ENCODE data around the gene SS18L1.

SS18L1 gene

DNA sequence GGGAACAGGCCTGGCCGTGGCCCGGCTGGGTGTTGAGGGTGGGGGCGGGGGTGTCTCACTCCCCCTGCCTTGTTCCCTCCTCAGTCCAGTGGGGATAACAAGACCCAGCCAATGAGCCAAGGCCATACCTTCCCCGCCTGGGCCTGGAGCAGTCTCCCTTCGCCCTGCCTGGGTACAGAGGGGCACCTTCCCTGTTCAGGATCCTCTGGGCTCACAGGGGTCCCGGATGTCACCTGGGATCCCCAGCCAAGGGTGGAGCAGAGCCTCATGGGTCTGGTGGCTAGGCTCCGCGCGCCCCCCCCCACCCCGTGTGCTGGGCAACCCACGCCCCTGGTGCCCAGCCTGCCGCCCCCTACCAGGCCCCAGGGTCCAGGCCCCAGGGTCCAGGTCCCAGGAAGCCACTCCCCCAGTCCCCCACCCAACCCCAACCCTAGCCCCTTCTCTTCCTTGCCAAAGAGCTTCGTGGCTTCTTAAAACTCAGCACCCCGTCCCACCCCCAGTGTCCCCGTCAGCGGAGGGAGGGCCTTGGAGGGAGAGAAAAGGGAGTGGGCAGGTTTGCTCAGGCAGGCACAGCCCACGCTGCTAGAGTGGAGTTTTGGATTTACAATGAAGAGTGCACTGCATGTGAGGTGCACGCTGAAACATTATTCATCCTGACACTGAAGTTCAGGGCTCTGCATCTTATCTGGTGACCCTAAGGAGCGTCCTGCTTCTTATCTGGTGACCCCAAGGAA, 64.7 kb downstream of the SS18L1 start:
- Histone ChIP-seq H3K9ac (ENCODE audit: low read depth, low read length, poor library complexity, severe bottlenecking) (no peak overlapping the region), H3K79me2 (ENCODE audit: insufficient read depth, low read length) (peaks cover 19% of the 10 kb centered on the region; the same call in 1 of the 2 replicates), H4K20me1 (ENCODE audit: insufficient read depth, low read length, poor library complexity, severe bottlenecking) (no peaks in the 10 kb centered on the region), H3K4me3 (ENCODE audit: low read length, poor library complexity, severe bottlenecking) (no peak overlapping the region), H3K4me1 (ENCODE audit: insufficient read depth, low read length, poor library complexity, severe bottlenecking) (peaks cover 22% of the 10 kb centered on the region), H3K9me2 (replicated peaks; ENCODE audit: low read depth, low read length) (no peaks in the 10 kb centered on the region), H3K27me3 (ENCODE audit: insufficient read depth, low read length, poor library complexity, severe bottlenecking) (no peaks in the 10 kb centered on the region), H3F3A (ENCODE audit: low read depth) (peaks cover 3% of the 10 kb centered on the region; the same call in 1 of the 2 replicates), H2AFZ (ENCODE audit: low read length) (no peak overlapping the region), H3K9me3 (ENCODE audit: insufficient read depth, low read depth, low read length) (no peaks in the 10 kb centered on the region), H3K36me3 (ENCODE audit: insufficient read depth, low read length) (no peaks in the 10 kb centered on the region), H3K4me2 (ENCODE audit: low read depth, low read length, poor library complexity, severe bottlenecking) (no peak overlapping the region)
- no peak for TF ChIP-seq EZH2phosphoT487 (IDR thresholded peaks at IDR 0.05; ENCODE audit: borderline replicate concordance)
- TF ChIP-seq, protein P1, sequence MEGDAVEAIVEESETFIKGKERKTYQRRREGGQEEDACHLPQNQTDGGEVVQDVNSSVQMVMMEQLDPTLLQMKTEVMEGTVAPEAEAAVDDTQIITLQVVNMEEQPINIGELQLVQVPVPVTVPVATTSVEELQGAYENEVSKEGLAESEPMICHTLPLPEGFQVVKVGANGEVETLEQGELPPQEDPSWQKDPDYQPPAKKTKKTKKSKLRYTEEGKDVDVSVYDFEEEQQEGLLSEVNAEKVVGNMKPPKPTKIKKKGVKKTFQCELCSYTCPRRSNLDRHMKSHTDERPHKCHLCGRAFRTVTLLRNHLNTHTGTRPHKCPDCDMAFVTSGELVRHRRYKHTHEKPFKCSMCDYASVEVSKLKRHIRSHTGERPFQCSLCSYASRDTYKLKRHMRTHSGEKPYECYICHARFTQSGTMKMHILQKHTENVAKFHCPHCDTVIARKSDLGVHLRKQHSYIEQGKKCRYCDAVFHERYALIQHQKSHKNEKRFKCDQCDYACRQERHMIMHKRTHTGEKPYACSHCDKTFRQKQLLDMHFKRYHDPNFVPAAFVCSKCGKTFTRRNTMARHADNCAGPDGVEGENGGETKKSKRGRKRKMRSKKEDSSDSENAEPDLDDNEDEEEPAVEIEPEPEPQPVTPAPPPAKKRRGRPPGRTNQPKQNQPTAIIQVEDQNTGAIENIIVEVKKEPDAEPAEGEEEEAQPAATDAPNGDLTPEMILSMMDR (conservative IDR thresholded peaks at IDR 0.05; ENCODE audit: low read length), result no peak

DNA sequence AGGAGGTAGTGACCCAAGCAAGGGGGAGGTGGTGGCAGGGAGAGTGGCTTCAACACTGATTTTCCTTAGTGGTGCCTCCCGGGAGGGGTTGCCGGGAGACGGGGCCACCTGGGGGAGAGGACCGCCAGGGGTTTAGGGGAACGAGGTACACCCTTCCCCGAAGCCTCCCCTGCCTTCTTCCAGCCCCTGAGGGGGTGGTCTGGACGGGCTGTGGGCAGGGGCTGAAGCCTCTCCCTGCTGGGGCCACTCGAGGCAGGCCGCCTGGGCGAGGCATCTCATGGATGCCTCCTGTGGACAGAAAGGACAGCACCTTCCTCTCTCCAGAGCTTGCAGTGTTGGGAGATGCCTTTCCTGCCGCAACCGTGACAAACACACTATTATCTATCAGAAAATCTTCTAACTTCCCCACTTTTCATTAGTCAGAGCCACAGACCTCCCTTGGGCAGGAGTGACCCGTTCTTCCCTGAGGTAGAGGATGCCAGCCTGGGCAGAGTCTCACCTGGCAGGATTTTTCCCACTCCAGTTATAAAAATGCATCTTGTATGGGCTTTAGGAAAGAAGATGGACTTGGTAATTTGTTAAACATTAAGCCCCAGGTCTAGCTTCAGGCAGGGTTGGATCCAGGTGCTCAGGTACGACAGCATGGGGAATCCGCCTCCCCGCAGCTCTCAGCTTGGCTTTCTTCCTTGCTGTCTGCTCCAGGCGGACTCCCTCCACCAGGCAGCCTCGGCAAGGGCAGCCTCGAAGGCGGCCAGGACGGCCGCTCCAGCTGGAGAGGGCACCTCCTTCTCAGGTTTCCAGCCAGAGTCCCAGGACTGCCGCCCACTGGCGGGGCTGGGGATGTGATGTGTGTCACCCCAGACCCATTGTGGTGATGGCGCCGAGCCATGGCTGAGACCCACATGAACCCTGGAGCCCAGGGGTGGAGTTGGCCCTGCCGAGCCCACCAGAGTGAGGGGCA, 65.5 kb downstream of the SS18L1 start:
- TF ChIP-seq, protein P1 (conservative IDR thresholded peaks at IDR 0.05; ENCODE audit: low read length), result no peak
- TF ChIP-seq EZH2phosphoT487 (IDR thresholded peaks at IDR 0.05; ENCODE audit: borderline replicate concordance), result no peak
- Histone ChIP-seq H3K4me2 (ENCODE audit: low read depth, low read length, poor library complexity, severe bottlenecking) (no peak overlapping the region), H3K4me1 (ENCODE audit: insufficient read depth, low read length, poor library complexity, severe bottlenecking) (peaks cover 14% of the 10 kb centered on the region), H3F3A (ENCODE audit: low read depth) (no peaks in the 10 kb centered on the region), H3K36me3 (ENCODE audit: insufficient read depth, low read length) (no peaks in the 10 kb centered on the region), H4K20me1 (ENCODE audit: insufficient read depth, low read length, poor library complexity, severe bottlenecking) (no peaks in the 10 kb centered on the region), H3K9me2 (replicated peaks; ENCODE audit: low read depth, low read length) (no peaks in the 10 kb centered on the region), H3K27me3 (ENCODE audit: insufficient read depth, low read length, poor library complexity, severe bottlenecking) (no peaks in the 10 kb centered on the region), H2AFZ (ENCODE audit: low read length) (no peak overlapping the region), H3K9me3 (ENCODE audit: insufficient read depth, low read depth, low read length) (no peaks in the 10 kb centered on the region), H3K9ac (ENCODE audit: low read depth, low read length, poor library complexity, severe bottlenecking) (no peak overlapping the region), H3K4me3 (ENCODE audit: low read length, poor library complexity, severe bottlenecking) (no peak overlapping the region), H3K79me2 (ENCODE audit: insufficient read depth, low read length) (peaks cover 19% of the 10 kb centered on the region; the same call in 1 of the 2 replicates)

DNA sequence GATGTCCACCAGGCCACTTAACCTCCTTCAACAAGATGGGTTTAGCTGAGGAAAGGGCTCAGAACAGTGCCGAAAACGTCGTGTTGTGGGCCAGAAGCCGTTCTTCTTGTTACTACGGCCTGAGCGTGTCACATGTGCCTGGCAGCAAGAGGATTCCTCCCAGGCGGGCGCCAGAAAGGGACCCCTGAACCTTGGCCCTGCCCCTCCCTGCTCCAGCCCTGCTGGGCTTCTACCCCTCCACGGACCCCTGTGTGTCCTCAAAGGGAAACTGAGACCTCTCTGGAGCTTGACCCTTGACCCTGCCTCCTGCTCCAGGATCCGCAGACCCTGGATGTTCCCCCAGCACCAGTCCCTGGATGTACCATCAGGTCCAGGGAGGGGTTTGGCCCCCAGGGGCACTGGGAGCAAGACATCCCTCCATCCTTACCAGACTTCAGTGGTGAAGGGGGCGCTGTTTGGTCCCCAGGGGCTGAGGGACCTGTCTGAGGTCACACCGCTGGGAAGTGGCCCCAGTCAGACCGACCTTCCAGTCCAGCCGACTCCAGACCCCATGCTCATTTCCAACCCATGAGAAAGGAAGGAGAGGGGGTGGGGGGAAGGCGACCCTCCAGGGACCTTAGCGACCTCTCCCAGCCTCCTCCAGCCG, 66.4 kb downstream of the SS18L1 start:
- H3K9ac ChIP-seq (ENCODE audit: low read depth, low read length, poor library complexity, severe bottlenecking), result no peak overlapping the region
- no peaks in the 10 kb centered on the region for H3K27me3 ChIP-seq (ENCODE audit: insufficient read depth, low read length, poor library complexity, severe bottlenecking)
- H2AFZ ChIP-seq (ENCODE audit: low read length), result no peak overlapping the region
- H3K4me3 ChIP-seq (ENCODE audit: low read length, poor library complexity, severe bottlenecking), result no peak overlapping the region
- no peaks in the 10 kb centered on the region for H3K9me2 ChIP-seq (replicated peaks; ENCODE audit: low read depth, low read length)
- no peaks in the 10 kb centered on the region for H3K9me3 ChIP-seq (ENCODE audit: insufficient read depth, low read depth, low read length)
- H3K36me3 ChIP-seq (ENCODE audit: insufficient read depth, low read length), result no peaks in the 10 kb centered on the region
- peaks cover 5% of the 10 kb centered on the region for H3K4me1 ChIP-seq (ENCODE audit: insufficient read depth, low read length, poor library complexity, severe bottlenecking)
- H4K20me1 ChIP-seq (ENCODE audit: insufficient read depth, low read length, poor library complexity, severe bottlenecking), result no peaks in the 10 kb centered on the region
- H3K4me2 ChIP-seq (ENCODE audit: low read depth, low read length, poor library complexity, severe bottlenecking), result no peak overlapping the region
- peaks cover 12% of the 10 kb centered on the region; the same call in 1 of the 2 replicates for H3K79me2 ChIP-seq (ENCODE audit: insufficient read depth, low read length)
- TF ChIP-seq EZH2phosphoT487 (IDR thresholded peaks at IDR 0.05; ENCODE audit: borderline replicate concordance), result no peak
- TF ChIP-seq, protein P1 (conservative IDR thresholded peaks at IDR 0.05; ENCODE audit: low read length), result no peak
- no peaks in the 10 kb centered on the region for H3F3A ChIP-seq (ENCODE audit: low read depth)
